GM19023 (cell line): ENCODE measurements around the gene ARMH4.

Experiments
- ATAC-seq: cut with Tn5 transposase; IDR thresholded peaks from one replicate; pipeline ENCODE4 v1.9.1; 2021; ENCODE audit warnings: mild to moderate bottlenecking, moderate library complexity; ENCODE audit not compliant: unreplicated experiment

Gene ARMH4, protein sequence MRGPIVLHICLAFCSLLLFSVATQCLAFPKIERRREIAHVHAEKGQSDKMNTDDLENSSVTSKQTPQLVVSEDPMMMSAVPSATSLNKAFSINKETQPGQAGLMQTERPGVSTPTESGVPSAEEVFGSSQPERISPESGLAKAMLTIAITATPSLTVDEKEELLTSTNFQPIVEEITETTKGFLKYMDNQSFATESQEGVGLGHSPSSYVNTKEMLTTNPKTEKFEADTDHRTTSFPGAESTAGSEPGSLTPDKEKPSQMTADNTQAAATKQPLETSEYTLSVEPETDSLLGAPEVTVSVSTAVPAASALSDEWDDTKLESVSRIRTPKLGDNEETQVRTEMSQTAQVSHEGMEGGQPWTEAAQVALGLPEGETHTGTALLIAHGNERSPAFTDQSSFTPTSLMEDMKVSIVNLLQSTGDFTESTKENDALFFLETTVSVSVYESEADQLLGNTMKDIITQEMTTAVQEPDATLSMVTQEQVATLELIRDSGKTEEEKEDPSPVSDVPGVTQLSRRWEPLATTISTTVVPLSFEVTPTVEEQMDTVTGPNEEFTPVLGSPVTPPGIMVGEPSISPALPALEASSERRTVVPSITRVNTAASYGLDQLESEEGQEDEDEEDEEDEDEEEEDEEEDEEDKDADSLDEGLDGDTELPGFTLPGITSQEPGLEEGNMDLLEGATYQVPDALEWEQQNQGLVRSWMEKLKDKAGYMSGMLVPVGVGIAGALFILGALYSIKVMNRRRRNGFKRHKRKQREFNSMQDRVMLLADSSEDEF

DNA sequence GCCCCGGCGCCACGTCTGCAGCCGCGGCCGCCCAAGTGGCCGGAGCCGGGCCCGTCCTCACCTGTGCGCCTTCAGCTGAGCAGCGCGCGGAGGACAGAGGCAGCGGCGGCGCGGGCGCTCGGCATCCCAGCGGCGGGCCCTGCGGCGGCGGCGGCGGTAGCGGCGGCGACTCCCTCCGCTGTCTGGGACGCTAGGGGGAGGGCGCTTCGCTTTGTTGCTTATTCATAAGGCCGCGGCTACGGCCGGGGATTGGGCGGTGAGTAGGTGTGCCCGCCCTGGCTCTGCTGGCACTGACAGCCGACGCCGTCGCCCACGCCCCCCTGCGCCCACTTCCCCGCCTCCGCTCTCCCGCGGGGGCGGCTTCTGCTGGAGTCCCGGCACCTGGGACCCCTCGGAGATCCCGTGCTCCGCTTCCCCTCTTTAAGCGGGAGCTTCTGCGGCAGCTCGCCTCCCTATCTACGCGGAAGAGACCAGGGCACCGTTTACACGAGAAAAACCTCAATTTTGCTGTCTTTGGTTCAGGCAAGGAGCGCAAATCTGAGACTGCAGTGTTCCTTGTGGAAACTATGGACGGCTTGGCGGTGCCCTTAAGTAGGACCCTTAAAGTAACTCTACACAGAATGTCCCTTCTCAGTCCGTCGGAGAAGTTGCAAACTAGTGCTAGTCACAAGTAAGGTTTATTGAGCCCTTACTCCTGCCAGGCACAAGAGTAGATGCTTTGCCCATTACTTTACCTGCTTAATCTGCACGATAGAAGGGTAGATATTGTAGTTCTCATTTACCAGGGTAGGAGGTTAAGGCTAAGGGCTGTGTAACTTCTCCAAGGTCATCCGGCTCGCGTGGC lies at the start of gene ARMH4:
Gene ARMH4 (minus strand): TSS at position 200 of the 844 bp plus-strand sequence. CDS start 12,855 bp downstream, outside the sequence.
- peak; percentile 93 for ATAC-seq

- no peak for ATAC-seq
Observed at GRCh38 chr14:58200846-58201245, 48.8 kb upstream of the ARMH4 start.

- peak; percentile 12 for ATAC-seq
Observed at GRCh38 chr14:58200480-58200841, 48.4 kb upstream of the ARMH4 start.

DNA sequence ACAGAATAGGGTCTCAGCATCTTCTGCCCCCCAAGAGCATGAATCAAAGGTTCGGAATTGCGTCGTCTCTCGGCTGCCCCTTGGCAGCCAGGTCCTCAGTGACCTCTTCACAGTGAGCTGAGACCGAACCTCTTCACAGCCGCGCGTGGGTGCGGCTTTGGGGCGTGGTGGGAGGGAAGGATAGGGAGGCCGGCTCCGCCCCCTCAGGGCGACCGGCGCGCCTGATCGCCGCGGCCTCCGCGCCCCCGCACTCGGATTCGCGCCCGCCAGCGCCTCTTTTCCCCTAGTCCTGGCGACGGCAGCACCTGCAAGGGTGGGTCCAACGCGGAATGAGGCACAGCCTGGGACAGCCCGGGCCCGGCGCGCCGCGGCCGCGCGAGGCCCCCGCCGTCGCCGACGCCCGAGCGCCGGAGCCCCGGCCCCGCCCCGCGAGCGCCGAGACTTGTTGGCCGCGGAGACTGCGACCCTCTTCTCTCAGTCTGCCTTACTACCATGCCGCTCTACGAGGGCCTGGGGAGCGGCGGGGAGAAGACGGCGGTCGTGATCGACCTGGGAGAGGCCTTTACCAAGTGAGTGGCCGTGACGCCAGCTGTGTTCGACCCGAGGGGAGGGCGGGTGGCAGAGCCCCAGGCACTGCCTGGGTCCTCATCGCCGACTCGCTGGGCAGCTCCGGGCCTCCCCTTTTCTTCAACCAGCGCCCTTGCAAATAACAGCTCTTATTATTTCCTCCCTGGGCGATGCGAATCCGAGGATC lies 47.9 kb upstream of the ARMH4 start, which contains the start of gene ACTR10:
Gene ACTR10 (plus strand): TSS at position 424 of the 754 bp plus-strand sequence. CDS start 69 bp downstream, at position 493.
- peak; percentile 93 for ATAC-seq

GRCh38 chr14:58198086-58198485 lies 46.1 kb upstream of the ARMH4 start:
- ATAC-seq: no peak

DNA sequence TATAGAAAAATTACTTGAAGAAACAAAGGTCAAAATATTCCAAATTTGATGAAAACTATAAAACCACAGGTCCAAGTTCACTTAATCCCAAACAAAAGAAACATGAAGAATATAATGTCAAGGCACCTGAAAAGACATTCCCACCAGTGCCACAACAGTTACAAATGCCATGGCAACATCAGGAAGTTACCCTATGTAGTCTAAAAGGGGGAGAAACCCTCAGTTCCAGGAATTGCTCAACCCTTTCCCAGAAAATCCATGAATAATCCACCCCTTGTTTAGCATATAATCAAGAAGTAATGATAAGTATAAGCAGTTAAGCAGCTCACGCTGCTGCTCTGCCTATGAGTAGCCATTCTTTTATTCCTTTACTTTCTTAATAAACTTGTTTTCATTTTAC lies 44.2 kb upstream of the ARMH4 start:
- no peak for ATAC-seq

DNA sequence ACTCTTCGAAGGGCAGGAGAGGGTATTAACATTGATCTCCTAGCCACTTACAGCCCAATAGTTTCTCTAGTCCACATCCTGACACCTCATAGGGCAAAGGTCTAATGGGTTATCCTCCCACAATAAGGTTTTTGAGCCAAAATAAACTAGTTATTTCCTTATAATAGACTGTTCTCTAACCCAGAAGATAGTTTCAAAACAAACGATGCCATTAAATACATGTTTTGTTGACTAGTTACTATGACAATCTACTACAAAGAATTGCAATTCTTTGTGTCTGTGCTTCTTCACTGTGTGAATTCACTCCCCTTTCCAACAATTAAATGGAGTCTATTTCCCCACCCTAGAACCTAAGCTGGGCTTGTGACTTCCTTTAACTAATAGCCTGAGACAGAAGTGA lies 41.5 kb upstream of the ARMH4 start:
- ATAC-seq: no peak

- ATAC-seq: no peak
Observed at GRCh38 chr14:58191763-58192601, 40.0 kb upstream of the ARMH4 start.

- ATAC-seq: no peak
Observed at GRCh38 chr14:58189176-58189575, 37.2 kb upstream of the ARMH4 start.

DNA sequence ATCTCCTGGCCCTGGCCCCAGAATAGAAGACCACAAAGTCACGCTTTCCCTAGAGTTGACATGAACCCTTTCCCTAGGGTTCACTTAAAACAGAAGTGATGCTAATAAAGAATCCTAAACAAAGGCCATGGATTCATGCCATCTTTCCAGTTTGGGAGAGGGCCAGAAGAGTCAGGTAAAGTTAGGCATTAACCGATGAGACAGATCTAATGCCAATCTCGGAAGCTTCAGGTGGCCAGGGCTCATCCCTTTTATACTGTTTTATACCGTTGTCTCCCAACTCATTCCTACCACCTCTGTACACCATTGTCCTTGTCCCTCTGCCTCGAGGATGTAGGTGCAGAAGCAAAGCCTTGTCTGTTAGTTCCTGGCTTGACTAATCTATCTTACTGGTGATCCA lies 25.1 kb upstream of the ARMH4 start:
- ATAC-seq: no peak

DNA sequence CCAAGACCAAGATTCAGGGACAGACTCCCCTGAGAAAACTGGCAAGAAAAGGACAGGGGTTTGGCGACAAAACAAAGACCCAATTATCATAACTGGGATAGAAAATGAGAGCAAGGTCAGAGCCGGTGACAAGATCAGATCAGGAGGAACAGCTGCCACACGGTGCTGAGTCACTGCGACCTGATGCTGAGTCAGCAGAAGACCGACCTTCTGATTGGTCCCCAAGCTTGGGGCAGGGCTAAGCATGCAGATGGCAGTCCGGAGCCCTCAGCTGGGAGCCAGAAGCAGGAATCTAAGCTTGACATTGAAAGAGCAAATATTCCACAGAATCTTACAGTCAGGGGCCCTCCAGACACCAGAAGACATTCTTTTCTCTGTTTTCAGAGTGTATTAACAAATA lies 19.1 kb upstream of the ARMH4 start:
- ATAC-seq: peak; percentile 88

DNA sequence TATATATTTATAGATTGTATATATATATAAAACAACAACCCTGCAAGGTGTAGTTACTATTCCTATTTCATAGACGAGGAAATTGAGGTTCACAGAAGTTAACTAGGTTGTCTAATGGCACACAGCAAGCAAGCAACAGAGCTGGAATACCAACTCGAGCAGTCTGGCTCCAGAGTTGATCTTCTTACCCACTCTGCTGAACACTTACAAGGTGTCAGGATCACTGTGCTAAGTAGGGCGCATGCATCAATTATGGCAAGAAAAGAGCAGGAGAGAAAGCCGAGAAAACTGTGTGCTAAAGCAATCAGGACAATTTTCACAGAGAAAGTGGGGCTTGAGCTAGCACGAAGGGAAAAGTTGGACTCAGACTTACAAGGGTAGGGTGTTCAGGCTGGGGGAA lies 15.9 kb upstream of the ARMH4 start:
- no peak for ATAC-seq

DNA sequence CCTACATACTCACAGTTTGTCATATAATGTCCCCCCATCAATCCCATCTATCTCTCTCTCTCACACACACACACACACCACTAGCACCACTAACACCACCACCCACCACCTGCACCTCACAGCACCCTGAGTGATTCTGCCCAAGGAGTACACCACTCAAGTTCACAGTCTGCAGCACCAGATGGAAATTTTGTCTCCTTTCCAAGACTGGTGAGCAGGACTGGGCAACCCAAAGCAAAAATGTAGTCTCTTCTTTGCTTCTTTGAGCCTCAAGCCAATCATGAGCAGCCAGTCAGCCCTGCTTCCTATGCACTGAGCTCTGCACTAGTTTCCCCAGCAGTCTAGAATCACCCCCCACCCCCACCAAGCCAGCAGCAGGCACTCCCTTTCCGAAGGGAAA lies 15.0 kb upstream of the ARMH4 start:
- no peak for ATAC-seq

GRCh38 chr14:58166005-58166983 lies 14.3 kb upstream of the ARMH4 start:
- no peak for ATAC-seq

DNA sequence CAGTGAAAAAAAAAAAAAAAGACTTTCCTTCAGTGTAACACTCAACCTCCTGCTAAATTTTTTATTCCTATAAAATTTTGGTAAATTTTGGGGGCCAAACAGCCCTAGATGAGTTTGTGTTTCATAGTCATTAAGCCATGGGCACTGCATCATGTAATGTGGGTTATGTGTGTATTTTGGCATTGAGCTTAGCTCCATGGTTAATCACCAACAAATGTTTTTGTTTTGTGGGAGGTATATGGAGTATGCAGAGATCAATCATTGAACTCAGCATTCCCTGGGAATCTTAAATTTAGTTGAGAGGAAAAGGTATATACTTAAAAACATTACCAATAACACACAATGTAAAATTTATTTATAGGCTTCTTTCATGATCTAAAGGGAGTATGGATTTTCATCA lies 8.5 kb upstream of the ARMH4 start:
- ATAC-seq: no peak

DNA sequence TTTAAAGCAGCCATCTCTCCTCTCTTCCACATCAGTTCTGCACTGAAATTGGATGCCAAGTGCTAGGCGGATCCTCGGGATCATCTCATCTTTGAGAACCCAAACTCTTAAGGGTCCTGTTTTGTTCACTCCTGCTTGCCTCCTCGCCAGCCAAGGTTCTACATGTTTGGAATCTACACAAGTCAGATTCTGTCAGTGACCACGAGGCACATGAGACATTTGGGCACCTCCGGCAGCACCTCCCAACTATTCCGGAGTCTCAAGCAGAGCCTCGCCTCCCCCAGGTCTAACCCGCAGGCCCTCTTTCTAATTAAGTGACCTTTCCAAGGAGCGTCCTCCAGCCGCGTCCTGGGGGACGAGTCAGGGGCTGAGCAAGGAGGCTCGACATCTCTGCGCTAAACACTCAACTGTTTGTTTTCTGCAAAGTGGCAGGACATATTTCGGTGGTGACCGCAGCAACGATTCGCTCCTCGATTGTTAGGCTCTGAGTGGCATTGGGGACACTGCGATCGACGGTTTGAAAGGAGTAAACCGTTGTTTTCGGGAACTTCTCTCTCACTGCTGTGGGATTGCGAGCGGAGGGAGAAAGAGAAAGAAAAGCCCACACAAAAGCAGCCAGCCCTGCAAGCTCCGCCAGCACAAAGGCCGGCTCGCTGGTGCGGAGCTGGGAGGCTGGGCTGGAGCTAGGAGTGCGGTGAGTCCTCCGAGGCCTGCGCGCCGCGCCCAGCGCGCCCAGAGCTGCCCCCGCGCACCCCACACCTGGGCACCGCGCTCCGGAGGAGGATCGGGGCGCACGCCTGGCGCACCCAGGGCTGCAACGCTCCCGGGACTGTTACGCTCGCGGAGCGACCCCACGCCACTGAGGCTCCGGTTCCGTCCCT lies 640 bp downstream of the ARMH4 start:
- ATAC-seq: peak; percentile 42

- ATAC-seq: no peak
Observed at GRCh38 chr14:58150243-58150805, 1.7 kb downstream of the ARMH4 start.
